Keratinocyte (primary cell): ENCODE data around the gene PRPF40B. TPM values are rescaled to one million over a fixed set of nuclear protein-coding genes. Genes with fewer than 3 reads are reported as not detected.

Experiments
- DNase-seq: peaks from one replicate; pipeline ENCODE4 v3.0.0-alpha.2; 2011; ENCODE audit warnings: low read depth, missing footprints, low spot score
- FAIRE-seq: peaks from 2 replicates; lab custom pipeline; 2011; peaks lifted over from hg19 to GRCh38; lab: Jason Lieb, UNC
- H2AFZ ChIP-seq: 2 replicates; pipeline ENCODE4 v1.6.0; 2012; ENCODE audit warnings: low read length, control low read depth, inconsistent platforms; ENCODE audit not compliant: control insufficient read depth
- H3K27ac ChIP-seq: 2 replicates; pipeline ENCODE4 v1.5.1; 2011; ENCODE audit warnings: low read length; ENCODE audit not compliant: control insufficient read depth, insufficient read depth
- H3K27me3 ChIP-seq: 3 replicates; pipeline ENCODE4 v1.6.0; 2011; ENCODE audit warnings: low read length; ENCODE audit not compliant: control insufficient read depth, insufficient read depth; ENCODE audit errors: extremely low read depth
- H3K36me3 ChIP-seq, 2 experiments: 2 replicates in 1 of 2; 3 replicates in 1 of 2; pipeline ENCODE4 v1.5.1; 2011; ENCODE audit warnings: low read length in 2 of 2, mild to moderate bottlenecking in 1 of 2; ENCODE audit not compliant: control insufficient read depth in 2 of 2, insufficient read depth in 2 of 2; ENCODE audit errors: extremely low read depth in 1 of 2
- H3K4me1 ChIP-seq: 3 replicates; pipeline ENCODE4 v1.5.1; 2011; ENCODE audit warnings: low read length; ENCODE audit not compliant: control insufficient read depth, insufficient read depth; ENCODE audit errors: extremely low read depth
- H3K4me2 ChIP-seq: 3 replicates; pipeline ENCODE4 v1.6.0; 2011; ENCODE audit warnings: low read depth, low read length; ENCODE audit not compliant: control insufficient read depth, insufficient read depth; ENCODE audit errors: extremely low read depth
- H3K4me3 ChIP-seq, 3 experiments: fragments of 200-600 bp in 1 of 3; sonication (generic) in 1 of 3; 2 replicates in 2 of 3; 3 replicates in 1 of 3; pipeline ENCODE4 v1.5.1; 2011 to 2016; ENCODE audit warnings: low read length in 3 of 3, mild to moderate bottlenecking in 3 of 3, control low read depth in 2 of 3, inconsistent platforms in 1 of 3, low read depth in 1 of 3, mixed read lengths in 1 of 3, mixed run types in 1 of 3, moderate library complexity in 1 of 3; ENCODE audit not compliant: control insufficient read depth in 2 of 3, insufficient read depth in 2 of 3; ENCODE audit errors: extremely low read depth in 1 of 3
- H3K79me2 ChIP-seq: 2 replicates; pipeline ENCODE4 v1.6.0; 2012; ENCODE audit warnings: low read length; ENCODE audit not compliant: control insufficient read depth, insufficient read depth
- H3K9ac ChIP-seq: 3 replicates; pipeline ENCODE4 v1.6.0; 2011; ENCODE audit warnings: low read length; ENCODE audit not compliant: control insufficient read depth, insufficient read depth; ENCODE audit errors: extremely low read depth
- H3K9me1 ChIP-seq: 3 replicates; pipeline ENCODE4 v1.6.0; 2011; ENCODE audit warnings: low read length; ENCODE audit not compliant: control insufficient read depth, insufficient read depth; ENCODE audit errors: extremely low read depth
- H3K9me3 ChIP-seq: 2 replicates; pipeline ENCODE4 v1.5.1; 2012; ENCODE audit warnings: low read depth, low read length; ENCODE audit not compliant: control insufficient read depth
- H4K20me1 ChIP-seq: 3 replicates; pipeline ENCODE4 v1.6.0; 2011; ENCODE audit warnings: low read length; ENCODE audit not compliant: control insufficient read depth, insufficient read depth; ENCODE audit errors: extremely low read depth
- CTCF ChIP-seq, 3 experiments: IDR thresholded peaks in 1 of 3; conservative IDR thresholded peaks in 1 of 3; optimal IDR thresholded peaks in 1 of 3; 2 replicates in 2 of 3; 3 replicates in 1 of 3; pipeline versions ENCODE3 to v1.5.1; 2011; ENCODE audit warnings: low read length in 3 of 3, mild to moderate bottlenecking in 3 of 3, moderate library complexity in 2 of 3, control low read depth in 1 of 3, inconsistent platforms in 1 of 3; ENCODE audit not compliant: insufficient read depth in 2 of 3; ENCODE audit errors: extremely low read depth in 1 of 3
- EZH2 ChIP-seq: IDR thresholded peaks from one replicate; pipeline ENCODE4 v1.6.1; 2012; ENCODE audit warnings: inconsistent platforms, mild to moderate bottlenecking, low read length, moderate library complexity
- dilution Hi-C: fragments of 300-500 bp; cut with MboI; formaldehyde crosslinking; loops from one replicate; pipeline ENCODE4 v1.7.0; 2020; ENCODE audit warnings: low sequenced_read_pairs; ENCODE audit not compliant: extremely low pct_ligation_motif_present
- polyA plus RNA-seq, 5 experiments: library from polyadenylated mRNA; depleted of rRNA in 3 of 5; stranded (reverse) in 3 of 5; stranded (forward) in 1 of 5; unstranded in 1 of 5; fragments of >200 nt; gene quantifications; 1 replicate in 1 of 5; 2 replicates in 3 of 5; 3 replicates in 1 of 5; pipeline versions ENCODE4 v1.2.1 to v1.2.3, GENCODE V29; 2011 to 2012; ENCODE audit warnings: missing spikeins in 2 of 5, low read depth in 1 of 5, low replicate concordance in 1 of 5

Gene PRPF40B
- polyA plus RNA-seq, 1 donor (not counting 4 experiments of a cell fraction or from before 2014, with no cell fraction given): 12.7 TPM

- Histone ChIP-seq H3K79me2 (no peaks in the 10 kb centered on the region), H4K20me1 (no peaks in the 10 kb centered on the region), H3K4me2 (peak overlapping the region; percentile 28), H3K27me3 (no peaks in the 10 kb centered on the region), H3K9me3 (no peaks in the 10 kb centered on the region), H3K9ac (no peak overlapping the region), H3K27ac (peak overlapping the region; percentile 2), H3K4me3 (no peak overlapping the region), H3K4me1 (peaks cover 15% of the 10 kb centered on the region), H2AFZ (no peak overlapping the region), H3K36me3 (peaks cover 23 to 40% of the 10 kb centered on the region in 2 experiments), H3K9me1 (no peaks in the 10 kb centered on the region)
- FAIRE-seq (peak; percentile 46), DNase-seq (no peak)
- dilution Hi-C loops: no loop called here
- TF ChIP-seq EZH2 (no peak), CTCF (optimal IDR thresholded peaks at IDR 0.05 in 1 of 3, IDR thresholded peaks at IDR 0.05 in 1 of 3, conservative IDR thresholded peaks at IDR 0.05 in 1 of 3; ENCODE audit: extremely low read depth in 1 of 3, insufficient read depth in 2 of 3, low read length in 3 of 3) (no peak)
These were observed 20.7 kb downstream of the PRPF40B start for GRCh38 chr12:49643961-49644619.

GRCh38 chr12:49644620-49644994 lies 21.2 kb downstream of the PRPF40B start:
- no peaks in the 10 kb centered on the region for H3K9me1 ChIP-seq
- H3K4me1 ChIP-seq: peaks cover 15% of the 10 kb centered on the region
- no peak overlapping the region for H3K4me3 ChIP-seq
- no peaks in the 10 kb centered on the region for H4K20me1 ChIP-seq
- H3K36me3 ChIP-seq: peaks cover 22 to 40% of the 10 kb centered on the region in 2 experiments
- no peaks in the 10 kb centered on the region for H3K27me3 ChIP-seq
- no peak for DNase-seq
- H3K79me2 ChIP-seq: no peaks in the 10 kb centered on the region
- TF ChIP-seq EZH2 (no peak), CTCF (optimal IDR thresholded peaks at IDR 0.05 in 1 of 3, IDR thresholded peaks at IDR 0.05 in 1 of 3, conservative IDR thresholded peaks at IDR 0.05 in 1 of 3; ENCODE audit: extremely low read depth in 1 of 3, insufficient read depth in 2 of 3, low read length in 3 of 3) (peak; percentile 80 to 95 (median 87))
- H3K27ac ChIP-seq: peak overlapping the region; percentile 2
- H3K9me3 ChIP-seq: no peaks in the 10 kb centered on the region
- dilution Hi-C loops: no loop called here
- FAIRE-seq: no peak
- no peak overlapping the region for H3K9ac ChIP-seq
- no peak overlapping the region for H2AFZ ChIP-seq
- no peak overlapping the region for H3K4me2 ChIP-seq
